ENCODE results near the gene UTP3. TPM values are rescaled to one million over a fixed set of nuclear protein-coding genes. Genes with fewer than 3 reads are reported as not detected.
"Not testable (repeated sequence)": the region's sequence is repeated elsewhere in the genome, so short reads cannot be mapped to it uniquely, and the experiment has no call there.

UTP3 gene
- total and polyA plus RNA-seq, 10 donors = 29.0 to 51.3 (median 38.0) TPM

DNA sequence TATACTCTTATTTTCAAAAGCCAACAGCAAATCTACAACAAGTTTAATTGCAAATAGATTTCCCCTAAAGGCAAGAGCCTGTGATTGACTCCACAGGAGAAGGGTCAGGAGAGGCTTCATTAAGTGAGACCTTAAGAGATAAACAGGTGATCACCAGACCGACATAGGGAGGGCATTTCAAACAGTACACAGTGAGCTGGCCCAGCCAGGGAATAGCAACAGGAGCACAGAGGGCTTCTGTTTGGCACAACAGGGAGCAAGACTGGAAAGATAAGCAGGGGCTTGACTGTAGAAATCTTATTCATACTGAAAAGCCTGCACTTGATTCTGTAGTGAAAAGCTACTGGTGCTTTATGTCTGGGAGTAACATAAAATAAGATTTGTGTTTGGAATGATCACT is 37.3 kb downstream of the UTP3 start:
- WGBS, 5 donors = 83 to 100% (median 93%) methylated on average over 1 of the region's 1 CpG
- H3K9me3 ChIP-seq = no peaks in the 10 kb centered on the region
- H3K27me3 ChIP-seq (replicated peaks in 1 of 7) = no peaks in the 10 kb centered on the region
- intact Hi-C loops (cut with DNase I; ENCODE audit: low total_unique reads) = no loop called here
- no peak for DNase-seq
- H3K36me3 ChIP-seq = peaks cover 0 to 3% (median 0%) of the 10 kb centered on the region in 6 donors
- no peak overlapping the region for H3K27ac ChIP-seq
- TF ChIP-seq, protein P1, sequence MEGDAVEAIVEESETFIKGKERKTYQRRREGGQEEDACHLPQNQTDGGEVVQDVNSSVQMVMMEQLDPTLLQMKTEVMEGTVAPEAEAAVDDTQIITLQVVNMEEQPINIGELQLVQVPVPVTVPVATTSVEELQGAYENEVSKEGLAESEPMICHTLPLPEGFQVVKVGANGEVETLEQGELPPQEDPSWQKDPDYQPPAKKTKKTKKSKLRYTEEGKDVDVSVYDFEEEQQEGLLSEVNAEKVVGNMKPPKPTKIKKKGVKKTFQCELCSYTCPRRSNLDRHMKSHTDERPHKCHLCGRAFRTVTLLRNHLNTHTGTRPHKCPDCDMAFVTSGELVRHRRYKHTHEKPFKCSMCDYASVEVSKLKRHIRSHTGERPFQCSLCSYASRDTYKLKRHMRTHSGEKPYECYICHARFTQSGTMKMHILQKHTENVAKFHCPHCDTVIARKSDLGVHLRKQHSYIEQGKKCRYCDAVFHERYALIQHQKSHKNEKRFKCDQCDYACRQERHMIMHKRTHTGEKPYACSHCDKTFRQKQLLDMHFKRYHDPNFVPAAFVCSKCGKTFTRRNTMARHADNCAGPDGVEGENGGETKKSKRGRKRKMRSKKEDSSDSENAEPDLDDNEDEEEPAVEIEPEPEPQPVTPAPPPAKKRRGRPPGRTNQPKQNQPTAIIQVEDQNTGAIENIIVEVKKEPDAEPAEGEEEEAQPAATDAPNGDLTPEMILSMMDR (IDR thresholded peaks at IDR 0.05 in 8 of 11, conservative IDR thresholded peaks at IDR 0.05 in 3 of 11) = no peak
- TF ChIP-seq POLR2AphosphoS5 (IDR thresholded peaks at IDR 0.05) = no peak
- no peak for TF ChIP-seq POLR2A (IDR thresholded peaks at IDR 0.05)
- H3K4me3 ChIP-seq = no peak overlapping the region
- H3K4me1 ChIP-seq = peaks cover 0 to 20% (median 9%) of the 10 kb centered on the region in 6 donors

DNA sequence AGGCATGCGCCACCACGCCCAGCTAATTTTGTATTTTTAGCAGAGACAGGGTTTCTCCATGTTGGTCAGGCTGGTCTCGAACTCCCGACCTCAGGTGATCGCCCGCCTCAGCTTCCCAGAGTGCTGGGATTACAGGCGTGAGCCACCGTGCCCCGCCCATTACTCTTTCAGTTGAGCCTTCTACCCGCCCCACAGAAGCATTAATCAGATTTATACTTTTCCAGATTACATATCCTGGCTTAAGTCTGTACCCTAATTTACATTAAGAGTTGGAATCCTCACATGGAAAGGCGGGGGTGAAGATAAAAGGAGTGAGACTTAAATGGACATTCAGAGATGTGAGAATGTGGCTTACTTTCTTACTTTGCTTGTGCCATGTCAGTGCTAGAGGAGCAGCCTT is 38.2 kb downstream of the UTP3 start:
- H3K27me3 ChIP-seq (replicated peaks in 1 of 7); H3K36me3 ChIP-seq: not testable (repeated sequence)

DNA sequence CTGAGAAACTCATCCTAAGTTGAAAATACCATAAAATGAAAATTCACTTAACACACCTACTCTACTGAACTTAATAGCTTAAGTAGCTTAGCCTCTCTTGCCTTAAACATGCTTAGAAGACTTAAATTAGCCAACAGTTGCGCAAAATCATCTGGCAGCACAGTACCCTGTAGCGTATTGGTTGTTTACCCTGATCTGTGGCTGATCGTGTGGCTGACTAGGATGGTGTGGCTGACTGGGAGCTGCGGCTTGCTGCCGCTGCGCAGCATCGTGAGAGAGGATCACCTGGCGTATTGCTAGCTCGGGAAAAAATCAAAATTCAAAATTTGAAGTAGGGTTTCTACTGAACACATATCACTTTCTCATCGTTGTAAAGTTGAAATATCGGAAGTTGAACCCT is 39.8 kb downstream of the UTP3 start:
- Histone ChIP-seq H3K9me3 (no peaks in the 10 kb centered on the region), H3K27ac (no peak overlapping the region), H3K4me3 (no peak overlapping the region), H3K27me3 (replicated peaks in 1 of 7) (no peaks in the 10 kb centered on the region), H3K36me3 (peaks cover 0 to 3% (median 0%) of the 10 kb centered on the region in 6 donors), H3K4me1 (peaks cover 0 to 20% (median 3%) of the 10 kb centered on the region in 6 donors)
- DNase-seq = no peak
- TF ChIP-seq POLR2A (IDR thresholded peaks at IDR 0.05) (no peak), POLR2AphosphoS5 (IDR thresholded peaks at IDR 0.05) (no peak)
- TF ChIP-seq, protein P1 (IDR thresholded peaks at IDR 0.05 in 8 of 11, conservative IDR thresholded peaks at IDR 0.05 in 3 of 11) = no peak
- 83 to 95% (median 86%) methylated on average over 11 of the region's 11 CpGs for WGBS, 5 donors
- intact Hi-C loops (cut with DNase I; ENCODE audit: low total_unique reads) = no loop called here

More for the DNA sequence above, 38.2 kb downstream of the UTP3 start:
- DNase-seq; H3K4me3 ChIP-seq; intact Hi-C loops (cut with DNase I; ENCODE audit: low total_unique reads); H3K9me3 ChIP-seq; H3K27ac ChIP-seq: not testable (repeated sequence)
- peaks cover 0 to 28% (median 9%) of the 10 kb centered on the region in 6 donors for H3K4me1 ChIP-seq
- 90 to 97% (median 95%) methylated on average over 11 of the region's 11 CpGs for WGBS, 5 donors

DNA sequence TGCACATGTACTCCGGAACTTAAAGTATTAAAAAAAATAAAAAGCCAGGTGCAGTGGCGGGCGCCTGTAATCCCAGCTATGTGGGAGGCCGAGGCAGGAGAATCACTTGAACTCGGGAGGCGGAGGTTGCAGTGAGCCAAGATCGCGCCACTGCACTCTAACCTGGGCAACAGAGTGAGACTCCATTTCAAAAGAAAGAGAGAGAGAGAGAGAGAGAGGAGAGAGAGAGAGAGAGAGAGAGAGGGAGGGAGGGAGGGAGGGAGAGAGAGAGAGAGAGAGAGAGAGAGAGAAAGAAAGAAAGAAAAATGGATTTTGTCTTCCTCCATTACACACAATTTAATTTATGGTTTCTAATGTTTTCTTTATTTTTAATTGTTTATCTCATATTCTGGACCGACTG is 44.5 kb downstream of the UTP3 start:
- intact Hi-C loops (cut with DNase I; ENCODE audit: low total_unique reads); DNase-seq; H3K36me3 ChIP-seq; H3K27me3 ChIP-seq (replicated peaks in 1 of 7); H3K9me3 ChIP-seq; H3K4me3 ChIP-seq: not testable (repeated sequence)
- H3K27ac ChIP-seq = peak overlapping the region in 3 of 8 donors; percentile 80 to 86 (median 85)
- WGBS, 5 donors = 93 to 97% (median 95%) methylated on average over 9 of the region's 9 CpGs
- H3K4me1 ChIP-seq = peaks cover 35 to 63% (median 46%) of the 10 kb centered on the region in 6 donors

DNA sequence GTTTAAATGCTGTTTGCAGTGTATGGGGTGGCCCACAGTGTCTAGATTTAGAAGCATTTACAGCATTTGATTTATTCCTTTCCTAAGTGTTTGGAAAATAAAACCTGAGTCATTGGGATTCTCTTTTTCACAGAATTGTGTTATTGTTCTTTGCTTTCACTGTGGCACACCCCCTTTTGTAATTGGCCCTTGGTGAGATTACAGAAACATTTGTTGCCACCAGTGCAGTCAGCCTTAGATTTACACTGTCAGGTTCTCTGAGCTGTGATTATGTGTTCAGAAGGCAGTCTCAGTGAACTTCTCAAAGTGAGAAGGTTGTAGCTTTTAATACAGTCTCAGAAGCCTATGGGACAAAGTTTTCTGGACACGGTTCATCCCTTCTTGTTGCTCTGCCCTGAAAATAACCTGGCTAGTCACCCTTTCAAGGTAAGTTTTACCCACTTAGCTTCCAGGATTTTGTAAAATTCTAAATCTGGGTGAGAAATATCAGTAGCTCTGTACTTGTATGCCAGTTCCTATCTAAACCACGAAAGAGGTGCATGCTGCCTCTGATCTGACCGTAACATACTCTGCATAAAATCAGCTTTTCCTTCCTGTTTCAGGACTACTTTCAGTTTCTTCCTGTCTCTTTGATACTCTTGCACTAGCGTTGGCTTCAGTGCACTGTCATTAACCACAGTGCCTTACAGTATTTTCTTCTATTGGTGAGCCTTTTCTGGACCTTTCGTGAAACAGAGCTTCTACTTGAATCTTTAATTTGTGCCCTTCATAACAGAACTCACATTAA is 46.0 kb downstream of the UTP3 start:
- H3K36me3 ChIP-seq = no peaks in the 10 kb centered on the region
- peak overlapping the region; percentile 53 to 90 (median 86) for H3K27ac ChIP-seq
- TF ChIP-seq POLR2AphosphoS5 (IDR thresholded peaks at IDR 0.05) (no peak), POLR2A (IDR thresholded peaks at IDR 0.05) (peak in 1 of 3 donors; percentile 20)
- TF ChIP-seq, protein P1 (IDR thresholded peaks at IDR 0.05 in 8 of 11, conservative IDR thresholded peaks at IDR 0.05 in 3 of 11) = peak in 3 of 11 experiments; percentile 7 to 28 (median 14)
- whole genome bisulfite sequencing, 5 donors = 0 to 4% (median 1%) methylated on average over 5 of the region's 5 CpGs
- peak overlapping the region in 7 of 8 donors; percentile 4 to 61 (median 28) for H3K4me3 ChIP-seq
- peaks cover 35 to 74% (median 46%) of the 10 kb centered on the region in 6 donors for H3K4me1 ChIP-seq
- DNase-seq = no peak
- intact Hi-C loops (cut with DNase I; ENCODE audit: low total_unique reads) = no loop called here
- no peaks in the 10 kb centered on the region for H3K9me3 ChIP-seq
- H3K27me3 ChIP-seq (replicated peaks in 1 of 7) = no peaks in the 10 kb centered on the region
